ENCODE data around the gene MYO1D.

GRCh38 chr17:32920293-32920692 is 43.4 kb upstream of the MYO1D start:
- TF ChIP-seq POLR2A (IDR thresholded peaks at IDR 0.05) (no peak), CTCF (IDR thresholded peaks at IDR 0.05) (no peak)
